ENCODE measurements around the gene CNTNAP2. TPM values are rescaled to one million over a fixed set of nuclear protein-coding genes. Genes with fewer than 3 reads are reported as not detected.
"Not testable (repeated sequence)": the region's sequence is repeated elsewhere in the genome, so short reads cannot be mapped to it uniquely, and the experiment has no call there.

The CNTNAP2 gene
- total RNA-seq, 6 experiments from 2014 or later = 0.07 to 0.13 (median 0.12) TPM; not detected in 3

GRCh38 chr7:148325208-148325607, 2208.6 kb downstream of the CNTNAP2 start:
- no peak for TF ChIP-seq CTCF (IDR thresholded peaks at IDR 0.05)
- no peaks in the 10 kb centered on the region for H3K4me1 Mint-ChIP-seq (ENCODE audit: low read depth)
- no peak overlapping the region for H3K27ac Mint-ChIP-seq
- H3K9me3 Mint-ChIP-seq = peaks cover 57% of the 10 kb centered on the region
- H3K4me3 Mint-ChIP-seq = no peak overlapping the region
- H3K36me3 Mint-ChIP-seq (ENCODE audit: low read depth) = peaks cover 5% of the 10 kb centered on the region
- no peaks in the 10 kb centered on the region for H3K27me3 Mint-ChIP-seq (ENCODE audit: insufficient read depth)
- DNase-seq = no peak

- no peak for DNase-seq
- Mint-ChIP-seq H3K36me3 (ENCODE audit: low read depth) (peaks cover 20% of the 10 kb centered on the region), H3K27ac (no peak overlapping the region), H3K9me3 (peaks cover 63% of the 10 kb centered on the region), H3K27me3 (ENCODE audit: insufficient read depth) (no peaks in the 10 kb centered on the region), H3K4me1 (ENCODE audit: low read depth) (no peaks in the 10 kb centered on the region), H3K4me3 (no peak overlapping the region)
- TF ChIP-seq CTCF (IDR thresholded peaks at IDR 0.05) = no peak
These were observed 2210.8 kb downstream of the CNTNAP2 start for GRCh38 chr7:148327379-148327778.

- Mint-ChIP-seq H3K27me3 (ENCODE audit: insufficient read depth) (no peaks in the 10 kb centered on the region), H3K27ac (no peak overlapping the region), H3K4me3 (no peak overlapping the region), H3K4me1 (ENCODE audit: low read depth) (no peaks in the 10 kb centered on the region), H3K9me3 (peaks cover 62% of the 10 kb centered on the region), H3K36me3 (ENCODE audit: low read depth) (peaks cover 20% of the 10 kb centered on the region)
- no peak for DNase-seq
- no peak for TF ChIP-seq CTCF (IDR thresholded peaks at IDR 0.05)
These were observed 2212.3 kb downstream of the CNTNAP2 start for GRCh38 chr7:148328906-148329305.

- TF ChIP-seq CTCF (IDR thresholded peaks at IDR 0.05) = no peak
- H3K4me3 Mint-ChIP-seq = no peak overlapping the region
- H3K4me1 Mint-ChIP-seq (ENCODE audit: low read depth) = no peaks in the 10 kb centered on the region
- H3K9me3 Mint-ChIP-seq = peaks cover 64% of the 10 kb centered on the region
- no peak overlapping the region; the same call in 1 of the 2 replicates for H3K27ac Mint-ChIP-seq
- H3K36me3 Mint-ChIP-seq (ENCODE audit: low read depth) = peaks cover 20% of the 10 kb centered on the region
- peaks cover 2% of the 10 kb centered on the region; the same call in 1 of the 2 replicates for H3K27me3 Mint-ChIP-seq (ENCODE audit: insufficient read depth)
- no peak for DNase-seq
These were observed 2213.7 kb downstream of the CNTNAP2 start for GRCh38 chr7:148330124-148330818.

GRCh38 chr7:148330822-148331221, 2214.2 kb downstream of the CNTNAP2 start:
- Mint-ChIP-seq H3K9me3 (peaks cover 61% of the 10 kb centered on the region), H3K4me1 (ENCODE audit: low read depth) (no peaks in the 10 kb centered on the region)
- TF ChIP-seq CTCF (IDR thresholded peaks at IDR 0.05) = no peak

GRCh38 chr7:148331456-148331855, 2214.9 kb downstream of the CNTNAP2 start:
- H3K27ac Mint-ChIP-seq; H3K4me1 Mint-ChIP-seq (ENCODE audit: low read depth); DNase-seq; H3K4me3 Mint-ChIP-seq; H3K27me3 Mint-ChIP-seq (ENCODE audit: insufficient read depth): not testable (repeated sequence)
- peaks cover 20% of the 10 kb centered on the region for H3K36me3 Mint-ChIP-seq (ENCODE audit: low read depth)
- H3K9me3 Mint-ChIP-seq = peaks cover 55% of the 10 kb centered on the region

More at GRCh38 chr7:148330822-148331221, 2214.2 kb downstream of the CNTNAP2 start:
- DNase-seq = no peak
- H3K4me3 Mint-ChIP-seq = no peak overlapping the region
- no peak overlapping the region; the same call in 1 of the 2 replicates for H3K27ac Mint-ChIP-seq
- peaks cover 20% of the 10 kb centered on the region for H3K36me3 Mint-ChIP-seq (ENCODE audit: low read depth)
- peaks cover 2% of the 10 kb centered on the region; the same call in 1 of the 2 replicates for H3K27me3 Mint-ChIP-seq (ENCODE audit: insufficient read depth)

Measured in HFFc6 (cell line).